ENCODE results near the gene TMEM115. TPM values are rescaled to one million over a fixed set of nuclear protein-coding genes. Genes with fewer than 3 reads are reported as not detected.
A peak's percentile ranks its signal among the peaks of the same experiment; 100 is the strongest.

Gene TMEM115
- total and polyA plus RNA-seq, 2 of the 13 experiments (the other 11 are each of a cell fraction or from before 2014, with no cell fraction given) = 22.1 to 30.7 TPM

GRCh38 chr3:50321336-50322114, 37.8 kb downstream of the TMEM115 start (continued):
- no peak for TF ChIP-seq USF2 (IDR thresholded peaks at IDR 0.05; ENCODE audit: low read depth, low read length)
- no peak for TF ChIP-seq USF2 (CRISPR knock-in tag; IDR thresholded peaks at IDR 0.05; ENCODE audit: borderline replicate concordance)
- peak; percentile 25; the same call in 1 of the 2 replicates for TF ChIP-seq PRDM15 (CRISPR knock-in tag; IDR thresholded peaks at IDR 0.05)
- peak; percentile 59; the same call in 1 of the 2 replicates for TF ChIP-seq ZMYM2 (CRISPR knock-in tag; IDR thresholded peaks at IDR 0.05)
- no peak for TF ChIP-seq ZNF75D (CRISPR knock-in tag; IDR thresholded peaks at IDR 0.05; ENCODE audit: borderline replicate concordance)
- TF ChIP-seq SNAPC5 (CRISPR knock-in tag; IDR thresholded peaks at IDR 0.05; ENCODE audit: borderline replicate concordance) = no peak
- TF ChIP-seq RNF219 (CRISPR knock-in tag; IDR thresholded peaks at IDR 0.05) = no peak; the same call in 1 of the 2 replicates
- no peak; the same call in 1 of the 2 replicates for TF ChIP-seq NFYB (CRISPR knock-in tag; IDR thresholded peaks at IDR 0.05)
- TF ChIP-seq ZNF639 (CRISPR knock-in tag; conservative IDR thresholded peaks at IDR 0.05) = no peak
- peak; percentile 63 for TF ChIP-seq RAD21 (CRISPR knock-in tag; IDR thresholded peaks at IDR 0.05)
- 0 out of 2 replicates have a peak, but pooled peaks have one; percentile 8 for TF ChIP-seq MXD1 (CRISPR knock-in tag; IDR thresholded peaks at IDR 0.05)
- TF ChIP-seq SALL1 (CRISPR knock-in tag; IDR thresholded peaks at IDR 0.05) = peak; percentile 64
- no peak for TF ChIP-seq U2AF2 (IDR thresholded peaks at IDR 0.05; ENCODE audit: low read depth, low read length)
- TF ChIP-seq RNF2 (conservative IDR thresholded peaks at IDR 0.05; ENCODE audit: low read depth) = peak; percentile 63; the same call in 1 of the 2 replicates
- TF ChIP-seq KMT2A (CRISPR knock-in tag; IDR thresholded peaks at IDR 0.05) = 0 out of 2 replicates have a peak, but pooled peaks have one; percentile 28
- TF ChIP-seq ZC3H4 (CRISPR knock-in tag; IDR thresholded peaks at IDR 0.05; ENCODE audit: borderline replicate concordance) = no peak
- TF ChIP-seq PHF20 (CRISPR knock-in tag; IDR thresholded peaks at IDR 0.05) = no peak; the same call in 1 of the 2 replicates
- TF ChIP-seq HMG20A (CRISPR knock-in tag; IDR thresholded peaks at IDR 0.05; ENCODE audit: borderline replicate concordance) = no peak
- no peak for TF ChIP-seq PCBP2 (optimal IDR thresholded peaks at IDR 0.05; ENCODE audit: low read depth, low read length, poor library complexity, severe bottlenecking)

Measured in HepG2 (cell line).